PC-9 (cell line): ENCODE data around the gene ZBTB21. TPM values are rescaled to one million over a fixed set of nuclear protein-coding genes. Genes with fewer than 3 reads are reported as not detected.

Source experiments
- BruUV-seq: library from RNA; stranded (reverse); fragments of 400-500 nt; replicated peaks from 2 replicates; lab custom pipeline; 2021; lab: Mats Ljungman, UMichigan
- CTCF ChIA-PET: fragments of 300-600 bp; sonication (Branson Sonifier 250); formaldehyde crosslinking; loops from one replicate; lab custom pipeline; 2022; ENCODE audit warnings: antibody characterized with exemption; lab: Charles Lee
- POLR2A ChIA-PET: fragments of 300-600 bp; sonication (Branson Sonifier 250); formaldehyde crosslinking; loops from one replicate; lab custom pipeline; 2022; ENCODE audit warnings: antibody characterized with exemption; ENCODE audit not compliant: unreplicated experiment; lab: Charles Lee
- DNase-seq, 2 experiments: peaks; one replicate each; pipeline versions ENCODE4 v3.0.0 to v3.0.0-alpha.2; 2015 to 2022; ENCODE audit warnings: mixed read lengths in 1 of 2
- H2AFZ ChIP-seq: fragments of 200-600 bp; sonication (generic); 2 replicates; pipeline ENCODE4 v1.8.1; 2017; ENCODE audit warnings: antibody characterized with exemption
- H3F3A ChIP-seq: fragments of 200-600 bp; sonication (generic); 2 replicates; pipeline ENCODE4 v1.8.1; 2017; ENCODE audit warnings: antibody characterized with exemption, mild to moderate bottlenecking, low read depth; ENCODE audit not compliant: insufficient read depth
- H3K27ac ChIP-seq: fragments of 200-600 bp; sonication (generic); 2 replicates; pipeline ENCODE4 v1.6.1; 2016; ENCODE audit warnings: mixed run types
- H3K27me3 ChIP-seq: fragments of 200-600 bp; sonication (generic); 2 replicates; pipeline ENCODE4 v1.6.1; 2016; ENCODE audit warnings: low read depth, mixed run types; ENCODE audit not compliant: insufficient read depth
- H3K36me3 ChIP-seq: fragments of 200-600 bp; sonication (generic); 2 replicates; pipeline ENCODE4 v1.6.1; 2016; ENCODE audit warnings: low read depth, mixed run types
- H3K4me1 ChIP-seq: fragments of 200-600 bp; sonication (generic); replicated peaks from 2 replicates; pipeline ENCODE4 v1.6.1; 2016; ENCODE audit warnings: mixed run types; ENCODE audit not compliant: insufficient read depth
- H3K4me2 ChIP-seq: fragments of 200-600 bp; sonication (generic); 2 replicates; pipeline ENCODE4 v1.6.1; 2017; ENCODE audit warnings: mixed run types
- H3K4me3 ChIP-seq: fragments of 200-600 bp; sonication (generic); 2 replicates; pipeline ENCODE4 v1.6.1; 2016; ENCODE audit warnings: mixed run types
- H3K79me2 ChIP-seq: fragments of 200-600 bp; sonication (generic); 2 replicates; pipeline ENCODE4 v1.6.1; 2017; ENCODE audit warnings: low read depth, mixed run types
- H3K9me2 ChIP-seq: fragments of 200-600 bp; sonication (generic); 2 replicates; pipeline ENCODE4 v1.8.1; 2017; ENCODE audit warnings: mild to moderate bottlenecking; ENCODE audit not compliant: insufficient read depth
- H3K9me3 ChIP-seq: fragments of 200-600 bp; sonication (generic); 2 replicates; pipeline ENCODE4 v1.8.1; 2016; ENCODE audit warnings: low read depth; ENCODE audit not compliant: insufficient read depth
- H4K20me1 ChIP-seq: fragments of 200-600 bp; sonication (generic); 2 replicates; pipeline ENCODE4 v1.8.1; 2017; ENCODE audit not compliant: insufficient read depth
- EZH2 ChIP-seq: fragments of 200-600 bp; sonication (generic); IDR thresholded peaks from 2 replicates; pipeline ENCODE4 v1.8.0; 2017; ENCODE audit warnings: antibody characterized with exemption, low read depth
- intact Hi-C: fragments of 100-400 bp; cut with micrococcal nuclease; formaldehyde crosslinking; loops from one replicate; pipeline ENCODE4 v1.10.0; 2022; ENCODE audit not compliant: unreplicated experiment
- total RNA-seq: library from RNA; stranded (reverse); gene quantifications from 2 replicates; pipeline ENCODE4 v1.2.3, GENCODE V29; 2021
- TF ChIP-seq, protein P1 (sequence below): fragments of 200-600 bp; sonication (generic); conservative IDR thresholded peaks from 2 replicates; pipeline ENCODE4 v1.6.1; 2017; ENCODE audit warnings: mixed run types, antibody characterized with exemption, mild to moderate bottlenecking, moderate library complexity

Gene ZBTB21
- total RNA-seq, 1 experiment from 2014 or later, result 13.5 TPM

DNA sequence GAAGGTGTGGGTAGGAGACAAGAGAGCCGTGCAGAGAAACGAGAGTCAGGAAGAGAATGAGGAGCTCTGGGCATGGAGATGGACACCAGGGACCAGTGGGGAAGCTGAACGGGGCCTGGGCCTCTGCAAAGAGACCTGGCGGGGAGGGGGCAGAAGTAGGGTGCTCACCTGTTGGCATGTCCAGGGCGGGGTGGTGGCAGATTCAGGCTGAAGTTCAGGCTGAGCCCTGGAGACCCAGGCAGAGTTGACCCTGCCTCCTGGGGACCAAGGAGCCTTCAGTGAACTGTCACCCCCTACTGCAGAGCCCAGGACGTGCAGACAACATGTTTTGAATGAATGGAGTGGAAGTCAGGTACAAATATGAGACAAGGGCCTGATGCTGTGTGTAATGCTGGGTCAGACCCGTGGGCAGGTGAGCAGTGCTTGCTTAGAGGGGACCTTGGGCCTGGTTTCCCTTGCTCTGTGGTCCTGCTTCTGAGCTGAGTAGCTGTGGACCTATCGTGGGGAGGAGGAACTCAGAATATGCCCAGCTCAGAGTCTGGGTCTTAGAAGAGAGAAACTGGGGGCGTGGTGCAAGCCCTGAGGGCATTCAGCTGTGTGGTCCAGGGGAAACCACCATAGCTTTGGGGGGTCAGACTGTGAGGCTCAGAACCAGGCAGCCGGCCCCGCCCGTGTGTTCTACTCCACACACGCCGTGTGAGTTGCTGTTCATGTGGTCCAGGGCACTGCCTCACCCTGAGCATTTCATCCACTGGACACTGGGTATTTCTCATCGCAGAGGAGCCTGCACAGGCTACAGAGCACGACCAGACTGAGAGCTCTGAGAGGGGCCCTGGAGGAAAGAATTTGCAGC is 39.6 kb upstream of the ZBTB21 start:
- Histone ChIP-seq H3K4me2 (no peak overlapping the region), H4K20me1 (no peaks in the 10 kb centered on the region), H3K27me3 (peaks cover 5% of the 10 kb centered on the region; the same call in 1 of the 2 replicates), H2AFZ (no peak overlapping the region), H3K27ac (no peak overlapping the region), H3K4me1 (no peaks in the 10 kb centered on the region), H3F3A (no peaks in the 10 kb centered on the region), H3K79me2 (no peaks in the 10 kb centered on the region), H3K9me3 (no peaks in the 10 kb centered on the region), H3K9me2 (no peaks in the 10 kb centered on the region), H3K4me3 (no peak overlapping the region), H3K36me3 (no peaks in the 10 kb centered on the region)
- DNase-seq, result no peak
- no TSS peak for BruUV-seq
- intact Hi-C loops, result no loop called here
- ChIA-PET CTCF (interaction anchor here (0.6 kb wide), 1 partner anchor 271 kb away, joined by 3 read pairs; no protein-coding TSS in a partner anchor), POLR2A (no interaction called here)
- TF ChIP-seq, protein P1, sequence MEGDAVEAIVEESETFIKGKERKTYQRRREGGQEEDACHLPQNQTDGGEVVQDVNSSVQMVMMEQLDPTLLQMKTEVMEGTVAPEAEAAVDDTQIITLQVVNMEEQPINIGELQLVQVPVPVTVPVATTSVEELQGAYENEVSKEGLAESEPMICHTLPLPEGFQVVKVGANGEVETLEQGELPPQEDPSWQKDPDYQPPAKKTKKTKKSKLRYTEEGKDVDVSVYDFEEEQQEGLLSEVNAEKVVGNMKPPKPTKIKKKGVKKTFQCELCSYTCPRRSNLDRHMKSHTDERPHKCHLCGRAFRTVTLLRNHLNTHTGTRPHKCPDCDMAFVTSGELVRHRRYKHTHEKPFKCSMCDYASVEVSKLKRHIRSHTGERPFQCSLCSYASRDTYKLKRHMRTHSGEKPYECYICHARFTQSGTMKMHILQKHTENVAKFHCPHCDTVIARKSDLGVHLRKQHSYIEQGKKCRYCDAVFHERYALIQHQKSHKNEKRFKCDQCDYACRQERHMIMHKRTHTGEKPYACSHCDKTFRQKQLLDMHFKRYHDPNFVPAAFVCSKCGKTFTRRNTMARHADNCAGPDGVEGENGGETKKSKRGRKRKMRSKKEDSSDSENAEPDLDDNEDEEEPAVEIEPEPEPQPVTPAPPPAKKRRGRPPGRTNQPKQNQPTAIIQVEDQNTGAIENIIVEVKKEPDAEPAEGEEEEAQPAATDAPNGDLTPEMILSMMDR, result no peak
- TF ChIP-seq EZH2, result no peak

DNA sequence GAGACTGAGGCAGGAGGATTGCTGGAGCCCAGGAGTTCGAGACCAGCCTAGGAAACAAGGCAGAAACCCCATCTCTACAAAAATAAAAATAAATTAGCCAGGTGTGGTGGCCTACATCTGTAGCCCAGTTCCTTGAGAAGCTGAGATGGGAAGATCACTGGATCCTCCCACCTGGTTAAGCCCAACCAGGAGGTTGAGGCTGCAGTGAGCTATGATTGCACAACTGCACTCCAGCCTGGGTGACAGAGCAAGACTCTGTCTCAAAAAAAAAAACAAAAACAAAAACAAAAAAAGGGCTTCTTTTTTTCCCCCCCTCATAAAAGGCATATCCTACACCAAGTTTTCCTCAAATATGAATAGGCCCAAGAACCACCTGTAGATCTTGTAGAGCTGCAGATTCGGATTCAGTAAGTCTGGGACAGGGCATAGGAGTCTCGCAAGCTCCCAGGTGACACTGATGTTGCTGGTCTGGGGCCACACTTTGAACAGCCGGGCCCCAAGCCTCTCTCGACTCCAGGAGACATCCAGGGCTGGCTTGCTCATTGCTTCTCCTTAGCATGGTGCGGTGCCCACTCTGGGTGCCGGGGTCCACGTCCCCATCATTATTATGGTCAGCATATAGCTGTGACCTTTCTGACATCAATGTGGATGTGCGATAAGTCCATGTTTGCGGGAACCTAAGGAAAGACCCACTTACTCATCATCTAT is 38.9 kb upstream of the ZBTB21 start:
- Histone ChIP-seq H4K20me1 (no peaks in the 10 kb centered on the region), H3K4me2 (no peak overlapping the region), H3K27ac (no peak overlapping the region), H3K4me3 (no peak overlapping the region), H3F3A (no peaks in the 10 kb centered on the region), H3K36me3 (no peaks in the 10 kb centered on the region), H2AFZ (no peak overlapping the region), H3K27me3 (peaks cover 5% of the 10 kb centered on the region; the same call in 1 of the 2 replicates), H3K9me3 (no peaks in the 10 kb centered on the region), H3K79me2 (no peaks in the 10 kb centered on the region), H3K4me1 (no peaks in the 10 kb centered on the region), H3K9me2 (no peaks in the 10 kb centered on the region)
- POLR2A ChIA-PET, result no interaction called here
- no TSS peak for BruUV-seq
- no peak for DNase-seq
- TF ChIP-seq, protein P1, result no peak
- TF ChIP-seq EZH2, result no peak
- CTCF ChIA-PET, result interaction anchor here (0.6 kb wide), 1 partner anchor 271 kb away, joined by 3 read pairs; no protein-coding TSS in a partner anchor
- intact Hi-C loops, result no loop called here

DNA sequence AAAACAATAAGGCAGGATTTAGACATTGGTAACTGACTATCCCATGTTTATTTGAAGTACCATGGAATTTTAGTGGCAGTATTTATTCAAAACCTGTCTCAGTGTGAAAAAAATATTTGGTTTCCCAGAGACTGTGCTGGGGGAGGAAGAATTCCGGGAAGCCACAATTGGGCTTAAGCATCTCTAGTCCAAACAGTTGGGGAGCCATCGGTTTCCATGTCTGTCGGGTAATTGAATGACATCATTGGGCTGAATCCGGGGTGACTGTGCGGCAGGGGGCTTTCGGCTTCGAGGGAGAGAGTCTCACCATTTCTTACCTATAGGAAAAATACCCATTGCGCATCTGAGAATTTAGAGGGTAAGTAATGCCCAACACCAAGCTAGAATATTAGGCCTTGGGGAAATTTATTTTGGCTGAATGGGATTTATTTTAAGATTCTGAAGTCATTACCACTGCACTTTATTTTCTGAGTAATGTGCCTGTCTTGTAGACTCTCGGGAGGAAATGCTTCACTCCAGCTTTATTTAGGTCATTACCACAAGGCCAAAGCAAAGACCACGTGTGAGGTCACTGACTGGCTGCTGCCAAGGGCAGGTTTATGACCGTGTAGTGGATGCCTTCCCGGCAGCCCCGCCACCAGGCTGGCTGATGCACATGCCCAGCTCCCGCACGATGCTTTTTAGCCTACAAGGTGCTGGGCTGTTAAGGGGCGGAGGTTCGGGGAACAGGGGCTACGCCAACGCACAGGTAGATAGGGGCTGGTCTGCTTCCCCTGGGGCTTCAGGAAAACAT is 37.9 kb upstream of the ZBTB21 start:
- POLR2A ChIA-PET, result no interaction called here
- H3K36me3 ChIP-seq, result no peaks in the 10 kb centered on the region
- H3K9me2 ChIP-seq, result no peaks in the 10 kb centered on the region
- no peaks in the 10 kb centered on the region for H3K9me3 ChIP-seq
- H3K4me3 ChIP-seq, result no peak overlapping the region
- no peaks in the 10 kb centered on the region for H4K20me1 ChIP-seq
- no peak for DNase-seq
- intact Hi-C loops, result no loop called here
- H3K27me3 ChIP-seq, result peaks cover 4% of the 10 kb centered on the region; the same call in 1 of the 2 replicates
- H3K4me1 ChIP-seq, result no peaks in the 10 kb centered on the region
- TF ChIP-seq, protein P1, result no peak
- TF ChIP-seq EZH2, result no peak
- no peak overlapping the region for H3K27ac ChIP-seq
- BruUV-seq, result no TSS peak
- H3K79me2 ChIP-seq, result no peaks in the 10 kb centered on the region
- no peak overlapping the region for H2AFZ ChIP-seq
- H3K4me2 ChIP-seq, result no peak overlapping the region
- H3F3A ChIP-seq, result no peaks in the 10 kb centered on the region
- CTCF ChIA-PET, result no interaction called here
